Ramos (cell line): ENCODE data around the gene PCSK7.

Experiments
- in situ Hi-C: fragments of 300-500 bp; cut with MboI; formaldehyde crosslinking; loops from one replicate; pipeline ENCODE4 v1.14.3; 2022; ENCODE audit warnings: low sequenced_read_pairs; ENCODE audit not compliant: unreplicated experiment

PCSK7 gene

DNA sequence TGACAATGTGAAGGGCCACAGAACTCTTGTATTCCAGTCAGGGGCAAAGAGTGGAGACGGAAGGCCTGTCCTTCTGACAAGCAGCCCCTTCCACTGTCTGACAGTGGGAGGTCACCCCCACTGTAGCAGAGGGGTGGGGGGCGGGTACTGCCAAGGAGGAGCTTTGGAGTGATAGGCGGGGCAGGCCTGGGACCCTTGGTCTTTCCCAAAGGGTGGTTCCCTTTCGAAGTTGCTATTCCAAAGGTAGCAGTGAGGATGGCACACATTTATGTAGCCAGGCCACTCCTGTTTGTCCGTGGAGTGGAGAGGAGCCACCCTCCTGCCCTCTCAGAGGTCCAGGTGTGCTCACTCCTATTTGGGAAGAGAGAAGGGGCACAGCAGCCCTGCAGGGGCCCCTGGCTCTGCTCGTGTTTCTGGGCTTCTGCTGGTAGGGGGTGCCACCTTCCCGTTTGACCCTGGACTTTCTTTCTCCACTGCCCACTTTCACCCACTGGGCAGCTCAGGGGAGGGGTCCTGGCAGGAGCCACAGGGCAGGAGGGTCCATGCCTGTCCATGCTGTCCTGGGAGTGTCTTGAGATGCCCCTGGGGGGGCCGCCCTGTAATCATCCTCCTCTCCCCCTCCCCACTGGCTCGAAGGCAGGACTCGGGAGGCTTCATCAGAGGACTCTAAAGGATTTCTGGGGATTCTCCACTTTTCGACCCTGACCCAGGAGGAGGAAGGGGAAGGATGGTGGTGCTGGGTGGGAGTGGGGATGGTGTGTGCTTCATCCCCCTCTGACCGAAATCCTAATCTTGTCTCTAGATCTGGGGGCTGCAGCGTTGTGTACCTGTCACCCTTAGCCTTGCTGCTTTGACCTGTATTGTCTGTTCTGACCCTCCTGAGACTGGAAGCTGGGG is 31.7 kb downstream of the PCSK7 start:
- in situ Hi-C loops, result no loop called here

DNA sequence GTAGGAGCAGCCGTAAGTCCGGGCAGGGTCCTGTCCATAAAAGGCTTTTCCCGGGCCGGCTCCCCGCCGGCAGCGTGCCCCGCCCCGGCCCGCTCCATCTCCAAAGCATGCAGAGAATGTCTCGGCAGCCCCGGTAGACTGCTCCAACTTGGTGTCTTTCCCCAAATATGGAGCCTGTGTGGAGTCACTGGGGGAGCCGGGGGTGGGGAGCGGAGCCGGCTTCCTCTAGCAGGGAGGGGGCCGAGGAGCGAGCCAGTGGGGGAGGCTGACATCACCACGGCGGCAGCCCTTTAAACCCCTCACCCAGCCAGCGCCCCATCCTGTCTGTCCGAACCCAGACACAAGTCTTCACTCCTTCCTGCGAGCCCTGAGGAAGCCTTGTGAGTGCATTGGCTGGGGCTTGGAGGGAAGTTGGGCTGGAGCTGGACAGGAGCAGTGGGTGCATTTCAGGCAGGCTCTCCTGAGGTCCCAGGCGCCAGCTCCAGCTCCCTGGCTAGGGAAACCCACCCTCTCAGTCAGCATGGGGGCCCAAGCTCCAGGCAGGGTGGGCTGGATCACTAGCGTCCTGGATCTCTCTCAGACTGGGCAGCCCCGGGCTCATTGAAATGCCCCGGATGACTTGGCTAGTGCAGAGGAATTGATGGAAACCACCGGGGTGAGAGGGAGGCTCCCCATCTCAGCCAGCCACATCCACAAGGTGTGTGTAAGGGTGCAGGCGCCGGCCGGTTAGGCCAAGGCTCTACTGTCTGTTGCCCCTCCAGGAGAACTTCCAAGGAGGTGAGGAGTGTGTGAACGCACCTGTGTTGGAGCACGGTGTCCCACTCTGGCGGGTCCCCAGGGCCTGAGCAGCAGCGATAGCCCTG is 32.6 kb downstream of the PCSK7 start, which contains the start of gene TAGLN:
Gene TAGLN (plus strand): TSS at position 318 of the 863 bp plus-strand sequence. CDS start 3,644 bp downstream, outside the sequence.
- in situ Hi-C loops, result no loop called here

- in situ Hi-C loops, result no loop called here
These were observed 33.3 kb downstream of the PCSK7 start for GRCh38 chr11:117198613-117199012.

GRCh38 chr11:117197516-117198456 is 34.1 kb downstream of the PCSK7 start:
- in situ Hi-C loops, result no loop called here

DNA sequence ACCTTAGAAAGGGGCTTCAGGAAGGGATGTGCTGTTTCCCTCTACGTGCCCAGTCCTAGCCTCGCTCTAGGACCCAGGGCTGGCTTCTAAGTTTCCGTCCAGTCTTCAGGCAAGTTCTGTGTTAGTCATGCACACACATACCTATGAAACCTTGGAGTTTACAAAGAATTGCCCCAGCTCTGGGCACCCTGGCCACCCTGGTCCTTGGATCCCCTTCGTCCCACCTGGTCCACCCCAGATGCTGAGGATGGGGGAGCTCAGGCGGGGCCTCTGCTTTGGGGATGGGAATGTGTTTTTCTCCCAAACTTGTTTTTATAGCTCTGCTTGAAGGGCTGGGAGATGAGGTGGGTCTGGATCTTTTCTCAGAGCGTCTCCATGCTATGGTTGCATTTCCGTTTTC is 34.9 kb downstream of the PCSK7 start:
- in situ Hi-C loops, result no loop called here

- in situ Hi-C loops, result no loop called here
These were observed 36.1 kb downstream of the PCSK7 start for GRCh38 chr11:117195761-117196160.

- in situ Hi-C loops, result no loop called here
These were observed 36.6 kb downstream of the PCSK7 start for GRCh38 chr11:117195258-117195657.

DNA sequence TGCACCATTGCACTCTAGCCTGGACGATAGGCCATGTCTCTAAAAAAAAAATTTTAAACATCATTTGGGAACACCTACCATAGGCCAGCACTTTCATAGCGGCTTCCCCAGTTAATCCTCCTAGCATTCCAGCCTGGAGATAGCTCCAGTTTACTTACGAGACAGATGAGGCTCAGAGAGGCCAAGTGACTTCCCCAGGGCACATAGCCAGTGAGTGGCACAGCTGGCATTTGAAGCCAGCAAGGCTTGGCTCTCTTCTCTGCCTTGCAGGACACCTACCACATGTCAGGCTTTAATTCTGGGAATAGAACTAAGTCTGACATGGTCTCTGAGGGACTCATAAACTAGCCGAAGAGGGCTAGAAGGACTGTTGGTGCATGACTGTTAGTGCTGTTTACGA is 37.6 kb downstream of the PCSK7 start:
- in situ Hi-C loops, result no loop called here

- in situ Hi-C loops, result no loop called here
These were observed 38.5 kb downstream of the PCSK7 start for GRCh38 chr11:117193130-117194020.

DNA sequence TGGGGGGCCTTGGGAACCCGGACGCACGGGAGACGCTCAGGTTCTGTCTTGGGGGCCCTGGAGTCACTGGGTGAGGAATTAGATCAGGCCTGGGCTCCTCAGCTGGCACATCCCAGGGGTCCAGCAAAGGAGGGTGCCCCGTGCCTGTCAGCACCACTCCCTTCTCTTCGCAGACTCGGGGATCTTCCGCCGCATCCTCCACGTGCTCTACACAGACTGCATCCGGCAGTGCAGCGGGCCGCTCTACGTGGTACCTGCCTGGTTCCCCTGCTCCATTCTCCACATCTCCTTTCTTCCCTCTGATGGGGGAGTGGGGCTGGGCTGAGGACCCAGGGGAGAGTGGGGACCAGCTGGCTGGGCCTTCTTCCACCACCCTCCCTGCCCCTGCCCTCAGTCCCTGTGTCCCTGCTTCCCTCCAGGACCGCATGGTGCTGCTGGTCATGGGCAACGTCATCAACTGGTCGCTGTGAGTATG is 39.4 kb downstream of the PCSK7 start:
- in situ Hi-C loops, result no loop called here

DNA sequence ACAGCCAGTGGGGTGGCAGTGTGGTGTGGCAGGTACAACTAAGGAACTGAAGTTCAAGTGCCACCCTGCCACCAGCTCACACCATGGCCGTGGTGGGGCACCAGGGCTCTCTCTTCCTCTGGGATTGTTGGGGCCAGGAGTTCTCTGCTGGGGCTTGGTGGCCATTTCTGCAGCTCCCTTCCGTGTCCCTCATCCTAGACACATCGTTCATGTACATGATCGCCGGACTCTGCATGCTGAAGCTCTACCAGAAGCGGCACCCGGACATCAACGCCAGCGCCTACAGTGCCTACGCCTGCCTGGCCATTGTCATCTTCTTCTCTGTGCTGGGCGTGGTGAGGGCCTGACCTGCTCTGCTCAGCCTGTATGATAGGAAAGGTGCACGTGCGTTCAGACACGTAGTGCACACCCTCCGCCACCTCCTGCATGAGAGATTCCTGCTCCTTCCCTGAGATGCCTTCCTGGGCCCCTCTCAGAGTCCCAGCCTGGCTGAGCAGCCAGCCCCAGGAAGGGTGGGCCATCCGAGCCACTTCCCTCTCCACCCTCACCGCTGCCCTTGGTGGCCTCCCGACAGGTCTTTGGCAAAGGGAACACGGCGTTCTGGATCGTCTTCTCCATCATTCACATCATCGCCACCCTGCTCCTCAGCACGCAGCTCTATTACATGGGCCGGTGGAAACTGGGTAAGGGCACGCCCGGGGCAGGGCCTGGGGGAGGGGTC is 40.0 kb downstream of the PCSK7 start:
- in situ Hi-C loops, result no loop called here

DNA sequence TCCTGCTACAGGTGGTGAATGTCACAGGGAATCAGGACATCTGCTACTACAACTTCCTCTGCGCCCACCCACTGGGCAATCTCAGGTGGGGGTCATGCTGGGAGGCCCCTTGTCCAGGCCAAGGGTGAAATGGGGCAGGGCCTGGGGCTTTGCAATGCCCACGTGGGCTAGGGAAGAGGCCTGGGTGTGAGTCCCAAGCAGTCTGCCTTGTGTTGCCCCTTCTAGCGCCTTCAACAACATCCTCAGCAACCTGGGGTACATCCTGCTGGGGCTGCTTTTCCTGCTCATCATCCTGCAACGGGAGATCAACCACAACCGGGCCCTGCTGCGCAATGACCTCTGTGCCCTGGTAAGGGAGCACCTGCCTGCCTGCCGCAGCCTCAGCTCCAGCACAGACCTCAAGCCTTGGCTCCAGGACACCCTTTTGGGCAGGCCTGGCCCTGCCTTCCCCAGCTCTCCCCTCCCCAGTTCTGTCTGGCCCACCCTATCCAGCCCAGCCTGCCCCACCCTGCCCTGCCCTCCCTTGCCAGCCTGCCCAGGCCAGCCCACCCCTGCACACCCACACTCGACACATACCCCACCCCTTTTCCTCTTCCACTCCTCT is 41.8 kb downstream of the PCSK7 start:
- in situ Hi-C loops, result no loop called here

- in situ Hi-C loops, result no loop called here
These were observed 42.5 kb downstream of the PCSK7 start for GRCh38 chr11:117189191-117189940.

GRCh38 chr11:117188620-117189081 is 43.2 kb downstream of the PCSK7 start:
- in situ Hi-C loops, result no loop called here

DNA sequence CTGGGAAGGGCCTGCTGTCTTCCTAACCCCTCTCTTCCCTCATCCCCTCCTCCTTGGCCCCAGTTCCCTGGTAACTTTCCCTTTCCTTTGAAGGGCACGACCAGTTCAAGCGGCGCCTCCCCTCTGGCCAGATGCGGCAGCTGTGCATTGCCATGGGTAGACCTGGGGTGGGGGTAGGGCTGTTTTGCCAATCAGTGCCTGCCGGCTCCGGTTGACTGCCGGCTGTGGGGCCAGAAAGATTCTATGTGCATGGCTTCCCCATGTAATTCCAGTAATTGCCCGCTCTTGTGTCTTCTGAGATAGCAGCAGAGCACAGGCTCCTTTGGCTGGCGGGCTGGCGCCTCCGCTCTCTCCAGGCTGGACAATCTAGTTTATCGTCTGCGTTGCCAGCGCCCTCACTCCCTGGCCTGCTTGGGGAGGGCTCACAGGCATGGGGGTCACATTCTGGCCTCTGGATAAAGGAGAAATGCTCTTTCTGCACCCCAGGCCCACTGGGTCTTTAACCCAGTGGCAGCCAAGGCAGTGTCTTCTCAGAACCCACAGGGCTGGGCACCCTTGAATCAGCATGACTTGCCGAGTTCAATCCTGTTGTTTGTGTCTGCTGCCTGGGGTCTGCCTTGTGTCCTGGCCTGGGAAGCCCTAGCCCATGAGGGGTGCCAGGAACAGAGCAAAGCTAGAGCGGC is 43.9 kb downstream of the PCSK7 start:
- in situ Hi-C loops, result no loop called here

DNA sequence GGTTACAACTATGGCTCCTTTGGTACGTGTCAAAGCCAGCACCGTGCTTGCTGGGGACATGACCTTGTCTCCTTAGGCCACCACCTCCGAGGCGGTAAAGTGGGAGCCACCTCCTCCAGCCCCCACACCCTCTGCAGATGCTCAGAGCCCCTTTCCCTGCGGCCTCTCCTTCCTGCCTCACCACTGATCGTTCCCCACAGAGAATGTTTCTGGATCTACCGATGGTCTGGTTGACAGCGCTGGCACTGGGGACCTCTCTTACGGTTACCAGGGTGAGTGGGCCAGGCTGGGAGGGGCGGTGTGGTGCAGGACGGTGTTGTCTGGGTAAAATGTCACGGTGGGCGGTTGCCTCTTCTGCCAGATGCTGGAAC is 44.5 kb downstream of the PCSK7 start:
- in situ Hi-C loops, result no loop called here

DNA sequence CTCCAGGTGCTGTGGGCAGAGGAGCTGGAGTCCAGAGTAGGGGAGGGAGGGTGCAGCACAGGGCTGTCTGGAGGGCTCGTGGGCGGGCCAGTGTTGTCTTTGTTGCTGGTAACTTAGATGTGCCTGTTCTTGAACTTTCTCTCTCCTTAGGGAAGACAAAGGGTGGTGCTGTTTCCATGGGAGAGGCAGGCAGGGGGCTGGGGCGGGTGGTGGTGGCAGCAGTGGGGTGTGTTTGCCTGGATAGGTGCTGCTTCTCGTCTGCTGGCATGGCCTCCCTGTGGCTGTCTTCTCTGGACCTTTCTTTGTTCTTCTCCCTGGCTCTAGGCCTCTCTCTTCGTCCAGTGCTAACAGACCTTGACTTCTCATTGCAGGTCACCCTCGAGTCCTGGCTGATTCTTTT is 44.9 kb downstream of the PCSK7 start:
- in situ Hi-C loops, result no loop called here
